GM12878 (cell line): ENCODE measurements around the gene GLT6D1. TPM values are rescaled to one million over a fixed set of nuclear protein-coding genes. Genes with fewer than 3 reads are reported as not detected.

Source experiments
- ATAC-seq: fragments of 200-7000 bp; cut with Tn5 transposase; 3 replicates; pipeline ENCODE4 v1.9.1; 2020; ENCODE audit warnings: mild to moderate bottlenecking, moderate library complexity
- BruUV-seq: library from RNA; stranded (reverse); fragments of 400-500 nt; replicated peaks from 2 replicates; lab custom pipeline; 2021; lab: Mats Ljungman, UMichigan
- CTCF ChIA-PET: fragments of 300-600 bp; sonication (Branson Sonifier 250); formaldehyde crosslinking; extraction: SDS; loops from one replicate; lab custom pipeline; 2021; ENCODE audit warnings: inconsistent platforms; lab: Yijun Ruan, JAX
- POLR2A ChIA-PET: fragments of 350-600 bp; formaldehyde crosslinking; extraction: SDS; loops from one replicate; lab custom pipeline; 2021; ENCODE audit warnings: inconsistent platforms; lab: Charles Lee
- RAD21 ChIA-PET: fragments of 300-600 bp; sonication (Branson Sonifier 250); formaldehyde crosslinking; loops from one replicate; lab custom pipeline; 2023; ENCODE audit warnings: antibody characterized with exemption; ENCODE audit not compliant: unreplicated experiment; lab: Charles Lee
- SMC1A ChIA-PET: fragments of 300-600 bp; sonication (Branson Sonifier 250); formaldehyde crosslinking; loops from one replicate; lab custom pipeline; 2023; ENCODE audit not compliant: unreplicated experiment, uncharacterized antibody; lab: Charles Lee
- DNase-seq: peaks from one replicate; pipeline ENCODE4 v3.0.0-alpha.2; 2011; ENCODE audit warnings: low read depth, low spot score
- FAIRE-seq: peaks from 3 replicates; lab custom pipeline; 2011; peaks lifted over from hg19 to GRCh38; lab: Jason Lieb, UNC
- H2AFZ ChIP-seq: 2 replicates; pipeline ENCODE4 v1.6.0; 2011; ENCODE audit warnings: low read depth, low read length, control low read depth; ENCODE audit not compliant: control insufficient read depth
- H3K27ac ChIP-seq: 2 replicates; pipeline ENCODE4 v1.5.1; 2011; ENCODE audit warnings: control low read depth; ENCODE audit not compliant: control insufficient read depth, insufficient read depth
- H3K27me3 ChIP-seq, 2 experiments: replicated peaks in 1 of 2; 2 replicates each; pipeline versions ENCODE4 v1.6.0 to v1.6.1; 2011; ENCODE audit warnings: low read length in 1 of 2; ENCODE audit not compliant: control insufficient read depth in 2 of 2, insufficient read depth in 2 of 2
- H3K36me3 ChIP-seq, 2 experiments: 2 replicates each; pipeline ENCODE4 v1.5.1; 2011; ENCODE audit warnings: low read length in 1 of 2; ENCODE audit not compliant: control insufficient read depth in 2 of 2, insufficient read depth in 2 of 2
- H3K4me1 ChIP-seq: 2 replicates; pipeline ENCODE4 v1.6.1; 2011; ENCODE audit warnings: mild to moderate bottlenecking, low read length, moderate library complexity, mixed read lengths; ENCODE audit not compliant: control insufficient read depth, insufficient read depth
- H3K4me2 ChIP-seq: 2 replicates; pipeline ENCODE4 v1.6.0; 2011; ENCODE audit warnings: control low read depth; ENCODE audit not compliant: control insufficient read depth, insufficient read depth
- H3K4me3 ChIP-seq: fragments of 200-600 bp; sonication (generic); 2 replicates; pipeline ENCODE4 v1.5.1; 2016
- H3K79me2 ChIP-seq: 2 replicates; pipeline ENCODE4 v1.6.0; 2011; ENCODE audit warnings: low read length; ENCODE audit not compliant: control insufficient read depth, insufficient read depth
- H3K9ac ChIP-seq: 2 replicates; pipeline ENCODE4 v1.8.0; 2011; ENCODE audit warnings: low read length, control low read depth, mixed read lengths; ENCODE audit not compliant: control insufficient read depth, insufficient read depth
- H3K9me3 ChIP-seq: replicated peaks from 3 replicates; pipeline ENCODE4 v1.5.1; 2011; ENCODE audit warnings: mild to moderate bottlenecking, low read length; ENCODE audit not compliant: control insufficient read depth, insufficient read depth
- H4K20me1 ChIP-seq: 2 replicates; pipeline ENCODE4 v1.6.0; 2011; ENCODE audit not compliant: control insufficient read depth, insufficient read depth
- BHLHE40 ChIP-seq, 2 experiments: fragments of 450-650 bp in 1 of 2; IDR thresholded peaks; 2 replicates each; pipeline ENCODE4 v1.6.1; 2011 to 2017; ENCODE audit warnings: low read depth in 2 of 2, borderline replicate concordance in 1 of 2, improper control_type of control experiment in 1 of 2, low read length in 1 of 2, mild to moderate bottlenecking in 1 of 2
- E2F4 ChIP-seq: IDR thresholded peaks from 2 replicates; pipeline ENCODE4 v1.6.1; 2012; ENCODE audit warnings: low read depth, low read length, improper control_type of control experiment
- EGR1 ChIP-seq, 2 experiments: IDR thresholded peaks; 1 replicate in 1 of 2; 2 replicates in 1 of 2; pipeline ENCODE4 v1.6.1; 2011 to 2012; ENCODE audit warnings: low read depth in 2 of 2, low read length in 2 of 2, borderline replicate concordance in 1 of 2, mild to moderate bottlenecking in 1 of 2, moderate library complexity in 1 of 2
- EP300 ChIP-seq, 2 experiments: fragments of 150-350 bp in 1 of 2; IDR thresholded peaks; 2 replicates each; pipeline ENCODE4 v1.6.1; 2011 to 2012; ENCODE audit warnings: low read depth in 2 of 2, low read length in 2 of 2, borderline replicate concordance in 1 of 2, improper control_type of control experiment in 1 of 2, inconsistent platforms in 1 of 2; ENCODE audit not compliant: control insufficient read depth in 1 of 2
- PML ChIP-seq: IDR thresholded peaks from 2 replicates; pipeline ENCODE4 v1.6.1; 2012; ENCODE audit warnings: low read length, inconsistent platforms
- POLR2AphosphoS5 ChIP-seq: IDR thresholded peaks from 2 replicates; pipeline ENCODE4 v1.6.1; 2011; ENCODE audit warnings: mild to moderate bottlenecking, low read length, inconsistent platforms
- TBL1XR1 ChIP-seq: IDR thresholded peaks from 2 replicates; pipeline ENCODE4 v1.6.1; 2012; ENCODE audit warnings: low read depth, low read length, improper control_type of control experiment
- ZNF217 ChIP-seq: fragments of 450-650 bp; IDR thresholded peaks from 2 replicates; pipeline ENCODE4 v1.6.1; 2017; ENCODE audit warnings: antibody characterized with exemption, mild to moderate bottlenecking
- WGBS: methylation state at CpG from one replicate; pipeline ENCODE4 v1.1.6; 2016; ENCODE audit warnings: low lambda C conversion rate; ENCODE audit not compliant: insufficient replicate concordance, insufficient coverage; ENCODE audit errors: missing lambda C conversion rate; 5-methylcytosine and 5-hydroxymethylcytosine counted together
- in situ Hi-C: fragments of 300-500 bp; cut with MboI; formaldehyde crosslinking; loops from 9 replicates; pipeline ENCODE4 v1.14.3; 2018; ENCODE audit warnings: mixed read lengths
- intact Hi-C: fragments of 100-400 bp; cut with micrococcal nuclease; formaldehyde crosslinking; loops from one replicate; pipeline ENCODE4 v1.14.2; 2022; ENCODE audit not compliant: unreplicated experiment
- polyA plus RNA-seq, 11 experiments: library from polyadenylated mRNA; depleted of rRNA in 4 of 11; unstranded in 6 of 11; stranded (reverse) in 5 of 11; fragments of >200 nt; fragmentation: Nextera tagmentation in 4 of 11; fragmentation: Illumina TruSeq in 1 of 11; extraction: Ambion mirVana in 4 of 11; extraction: Trizol in 1 of 11; gene quantifications; 1 replicate in 1 of 11; 2 replicates in 10 of 11; pipeline versions ENCODE4 v1.2.1 to v1.2.3, GENCODE V29; 2011 to 2016; ENCODE audit warnings: inconsistent platforms in 2 of 11, missing spikeins in 2 of 11, low read depth in 1 of 11
- total RNA-seq, 4 experiments: library from RNA; depleted of rRNA in 3 of 4; stranded (reverse); fragments of >200 nt in 3 of 4; fragmentation: Illumina TruSeq in 1 of 4; extraction: Trizol in 1 of 4; gene quantifications; 2 replicates each; pipeline versions ENCODE4 v1.2.1 to v1.2.3, GENCODE V29; 2013 to 2021

Gene GLT6D1
- total and polyA plus RNA-seq, 10 of the 15 experiments (the other 5 are each of a cell fraction or from before 2014, with no cell fraction given) = not detected

DNA sequence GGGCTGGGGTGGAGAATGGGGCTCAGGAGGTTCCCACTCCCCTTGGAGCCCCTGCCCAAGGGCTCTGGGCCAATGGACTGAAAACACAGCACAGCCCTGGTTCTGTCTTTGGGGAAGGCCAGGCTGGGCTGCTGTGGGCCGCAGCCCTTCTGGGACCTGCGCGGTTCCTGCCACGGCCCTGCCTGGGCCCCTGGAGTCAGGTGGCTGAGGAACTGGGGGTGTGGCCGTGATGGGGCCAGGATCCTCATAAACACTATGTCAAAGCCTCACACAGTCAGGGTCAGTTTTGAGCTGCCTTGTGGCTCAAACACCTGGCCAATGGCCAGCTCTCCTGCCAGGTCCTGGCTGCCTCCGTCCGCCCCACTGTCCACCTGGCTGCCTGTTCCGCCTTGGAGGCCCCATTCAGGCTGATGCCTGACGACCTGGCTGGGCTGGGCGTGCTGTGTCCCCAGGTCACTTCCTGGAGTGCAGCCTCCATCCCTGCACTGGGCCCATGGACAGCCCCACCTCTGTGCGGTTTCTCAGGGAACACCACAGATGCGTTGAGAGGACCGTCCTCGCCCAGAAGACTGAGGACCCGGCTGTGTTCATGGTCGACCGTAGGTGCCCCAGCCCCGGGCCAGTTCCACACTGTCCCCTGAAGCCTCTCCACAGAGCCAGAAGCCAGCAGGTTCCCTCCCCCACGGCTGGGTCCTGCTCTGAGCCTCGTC is 50.3 kb downstream of the GLT6D1 start:
- CTCF ChIA-PET = interaction anchor here (0.6 kb wide), 1 partner anchor 120 kb away, joined by 3 read pairs; no protein-coding TSS in a partner anchor
- no peak for DNase-seq

More for the DNA sequence above, 50.3 kb downstream of the GLT6D1 start:
- no peak for FAIRE-seq
- Histone ChIP-seq H3K36me3 (no peaks in the 10 kb centered on the region), H2AFZ (no peak overlapping the region), H3K4me3 (no peak overlapping the region), H3K4me1 (no peaks in the 10 kb centered on the region), H3K9ac (no peak overlapping the region), H3K27me3 (no peaks in the 10 kb centered on the region), H3K9me3 (no peaks in the 10 kb centered on the region), H3K79me2 (no peaks in the 10 kb centered on the region), H3K27ac (no peak overlapping the region), H3K4me2 (no peak overlapping the region), H4K20me1 (no peaks in the 10 kb centered on the region)
- ChIA-PET POLR2A (no interaction called here), RAD21 (no interaction called here), SMC1A (no interaction called here)
- intact Hi-C loops (no loop called here), in situ Hi-C loops (no loop called here)
- no peak for ATAC-seq
- TF ChIP-seq POLR2AphosphoS5 (no peak), PML (no peak), TBL1XR1 (no peak), EP300 (IDR thresholded peaks at IDR 0.05; ENCODE audit: borderline replicate concordance in 1 of 2, control insufficient read depth in 1 of 2, low read depth in 2 of 2, low read length in 2 of 2) (no peak), ZNF217 (no peak), BHLHE40 (IDR thresholded peaks at IDR 0.05; ENCODE audit: borderline replicate concordance in 1 of 2, low read depth in 2 of 2, low read length in 1 of 2) (no peak), E2F4 (no peak), EGR1 (IDR thresholded peaks at IDR 0.05; ENCODE audit: borderline replicate concordance in 1 of 2, low read depth in 2 of 2, low read length in 2 of 2) (no peak)
- WGBS = 41% methylated on average over 20 of the region's 20 CpGs
- no TSS peak for BruUV-seq
